Activated CD4-positive, alpha-beta memory T cell treated with anti-CD3 and anti-CD28 coated beads for 36 hours (primary cell): ENCODE data around the gene LYRM4. TPM values are rescaled to one million over a fixed set of nuclear protein-coding genes. Genes with fewer than 3 reads are reported as not detected.

Experiments
- CTCF ChIA-PET: fragments of 350-600 bp; sonication (Branson Sonifier 250); formaldehyde crosslinking; loops from one replicate; lab custom pipeline; 2021; ENCODE audit warnings: antibody characterized with exemption, inconsistent platforms; lab: Charles Lee
- POLR2A ChIA-PET: fragments of 350-600 bp; sonication (Branson Sonifier 250); formaldehyde crosslinking; loops from one replicate; lab custom pipeline; 2021; ENCODE audit warnings: antibody characterized with exemption; lab: Charles Lee
- DNase-seq: peaks from one replicate; pipeline ENCODE4 v3.0.0-alpha.2; 2020
- H3K27ac Mint-ChIP-seq: one replicate; pipeline ENCODE4 v1.8.0; 2021; ENCODE audit warnings: mixed read lengths
- H3K27me3 Mint-ChIP-seq: one replicate; pipeline ENCODE4 v1.8.0; 2021; ENCODE audit warnings: mixed read lengths
- H3K36me3 Mint-ChIP-seq: one replicate; pipeline ENCODE4 v1.8.0; 2021; ENCODE audit warnings: mixed read lengths
- H3K4me1 Mint-ChIP-seq: one replicate; pipeline ENCODE4 v1.8.0; 2021; ENCODE audit warnings: low read depth, mixed read lengths
- H3K4me3 Mint-ChIP-seq: one replicate; pipeline ENCODE4 v1.8.0; 2021; ENCODE audit warnings: mild to moderate bottlenecking, mixed read lengths
- H3K9me3 Mint-ChIP-seq: one replicate; pipeline ENCODE4 v1.8.0; 2021; ENCODE audit warnings: mixed read lengths
- intact Hi-C: fragments of 100-400 bp; cut with micrococcal nuclease; formaldehyde crosslinking; loops from one replicate; pipeline ENCODE4 v1.15.1; 2023
- total RNA-seq, 2 experiments: library from RNA; stranded (reverse); gene quantifications; one replicate each; pipeline ENCODE4 v1.2.3, GENCODE V29; 2021

The LYRM4 gene
- total RNA-seq, 2 experiments from 2014 or later, result 50.6 to 53.6 TPM

- no peak overlapping the region for H3K4me3 Mint-ChIP-seq
These were observed 144.3 kb downstream of the LYRM4 start for GRCh38 chr6:5116243-5116991.

GRCh38 chr6:5115168-5115567, 145.6 kb downstream of the LYRM4 start:
- no peaks in the 10 kb centered on the region for H3K36me3 Mint-ChIP-seq
- CTCF ChIA-PET, result no interaction called here
- intact Hi-C loops, result no loop called here
- no peaks in the 10 kb centered on the region for H3K27me3 Mint-ChIP-seq
- no peaks in the 10 kb centered on the region for H3K4me1 Mint-ChIP-seq
- DNase-seq, result no peak
- H3K27ac Mint-ChIP-seq, result no peak overlapping the region
- POLR2A ChIA-PET, result no interaction called here
- no peaks in the 10 kb centered on the region for H3K9me3 Mint-ChIP-seq
- no peak overlapping the region for H3K4me3 Mint-ChIP-seq

More at GRCh38 chr6:5116243-5116991, 144.3 kb downstream of the LYRM4 start:
- Mint-ChIP-seq H3K4me1 (no peaks in the 10 kb centered on the region), H3K36me3 (no peaks in the 10 kb centered on the region), H3K27ac (no peak overlapping the region), H3K9me3 (no peaks in the 10 kb centered on the region), H3K27me3 (no peaks in the 10 kb centered on the region)
- POLR2A ChIA-PET, result no interaction called here
- CTCF ChIA-PET, result interaction anchor here (0.7 kb wide), 1 partner anchor 334 kb away, joined by 4 read pairs; no protein-coding TSS in a partner anchor
- intact Hi-C loops, result no loop called here
- DNase-seq, result no peak

DNA sequence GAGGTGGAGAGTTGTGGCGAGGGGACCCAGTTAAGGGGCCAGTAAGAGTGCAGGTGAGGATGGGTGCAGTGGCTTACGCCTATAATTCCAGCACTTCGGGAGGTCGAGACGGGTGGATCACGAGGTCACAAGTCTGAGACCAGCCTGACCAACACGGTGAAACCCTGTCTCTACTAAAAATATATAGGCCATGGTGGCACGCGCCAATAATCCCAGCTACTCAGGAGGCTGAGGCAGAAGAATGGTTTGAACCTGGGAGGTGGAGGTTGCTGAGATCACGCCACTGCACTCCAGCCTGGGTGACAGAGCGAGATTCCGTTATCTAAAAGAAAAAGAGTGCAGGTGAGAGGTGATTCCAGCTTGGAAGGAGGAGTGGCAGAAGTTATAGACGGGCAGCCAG, 147.7 kb downstream of the LYRM4 start:
- ChIA-PET POLR2A (no interaction called here), CTCF (no interaction called here)
- no peaks in the 10 kb centered on the region for H3K9me3 Mint-ChIP-seq

GRCh38 chr6:5112066-5112799, 148.5 kb downstream of the LYRM4 start:
- no peak for DNase-seq
- ChIA-PET CTCF (no interaction called here), POLR2A (no interaction called here)
- no peaks in the 10 kb centered on the region for H3K4me1 Mint-ChIP-seq
- no peaks in the 10 kb centered on the region for H3K27me3 Mint-ChIP-seq
- H3K27ac Mint-ChIP-seq, result no peak overlapping the region
- no peak overlapping the region for H3K4me3 Mint-ChIP-seq
- H3K9me3 Mint-ChIP-seq, result no peaks in the 10 kb centered on the region
- intact Hi-C loops, result no loop called here
- H3K36me3 Mint-ChIP-seq, result no peaks in the 10 kb centered on the region

More for the DNA sequence above, 147.7 kb downstream of the LYRM4 start:
- DNase-seq, result no peak
- intact Hi-C loops, result no loop called here
- Mint-ChIP-seq H3K27ac (no peak overlapping the region), H3K36me3 (no peaks in the 10 kb centered on the region), H3K27me3 (no peaks in the 10 kb centered on the region), H3K4me1 (no peaks in the 10 kb centered on the region), H3K4me3 (no peak overlapping the region)

GRCh38 chr6:5111626-5112025, 149.1 kb downstream of the LYRM4 start:
- intact Hi-C loops, result no loop called here
- POLR2A ChIA-PET, result no interaction called here

DNA sequence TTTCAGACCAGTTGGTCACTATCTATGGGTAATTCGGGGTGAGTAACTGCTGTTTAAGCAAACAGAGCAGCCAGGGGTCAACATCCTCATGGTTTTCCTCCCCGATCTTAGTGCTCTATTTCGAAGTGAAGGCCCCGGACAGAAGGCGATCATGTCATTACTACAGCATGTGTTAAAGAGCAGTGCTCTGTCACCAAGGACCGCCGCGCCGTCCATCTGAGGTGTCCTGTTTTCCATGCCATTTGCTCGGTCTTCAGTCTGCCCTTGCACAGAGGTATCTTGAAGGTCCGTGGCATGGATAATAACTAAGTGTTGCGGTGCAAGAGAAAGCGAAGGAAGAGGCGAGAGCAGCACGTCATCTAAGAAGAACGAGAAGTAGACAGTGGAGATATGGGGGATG, 150.5 kb downstream of the LYRM4 start:
- DNase-seq, result no peak
- Mint-ChIP-seq H3K9me3 (no peaks in the 10 kb centered on the region), H3K4me1 (no peaks in the 10 kb centered on the region), H3K27me3 (no peaks in the 10 kb centered on the region), H3K36me3 (no peaks in the 10 kb centered on the region), H3K4me3 (no peak overlapping the region), H3K27ac (no peak overlapping the region)
- POLR2A ChIA-PET, result no interaction called here
- intact Hi-C loops, result no loop called here
- CTCF ChIA-PET, result no interaction called here

More at GRCh38 chr6:5111626-5112025, 149.1 kb downstream of the LYRM4 start:
- H3K36me3 Mint-ChIP-seq, result no peaks in the 10 kb centered on the region
- H3K4me3 Mint-ChIP-seq, result no peak overlapping the region
- H3K9me3 Mint-ChIP-seq, result no peaks in the 10 kb centered on the region
- H3K4me1 Mint-ChIP-seq, result no peaks in the 10 kb centered on the region
- no peak for DNase-seq
- CTCF ChIA-PET, result no interaction called here
- H3K27ac Mint-ChIP-seq, result no peak overlapping the region
- no peaks in the 10 kb centered on the region for H3K27me3 Mint-ChIP-seq

DNA sequence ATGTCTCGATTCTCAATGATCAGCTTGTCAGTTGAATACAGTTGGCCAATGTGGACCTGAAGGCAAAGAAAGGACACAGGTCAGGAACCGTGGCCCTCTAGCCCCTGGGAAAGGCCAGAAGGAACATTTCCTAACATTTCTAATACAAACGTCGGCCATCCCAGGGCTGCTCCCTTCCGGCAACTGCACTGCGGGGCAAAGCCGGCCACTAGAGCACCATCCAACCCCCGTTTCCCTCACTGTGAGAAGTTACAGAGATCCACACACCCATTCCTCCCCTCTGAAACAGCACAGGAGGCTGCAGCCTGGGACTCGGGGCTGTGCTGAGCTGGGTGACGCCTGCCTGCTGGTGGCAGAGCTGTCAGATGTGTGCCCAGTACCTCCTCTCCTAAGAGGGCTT, 151.3 kb downstream of the LYRM4 start:
- H3K4me1 Mint-ChIP-seq, result no peaks in the 10 kb centered on the region
- no peak for DNase-seq
- no peak overlapping the region for H3K4me3 Mint-ChIP-seq
- no peak overlapping the region for H3K27ac Mint-ChIP-seq
- ChIA-PET CTCF (no interaction called here), POLR2A (no interaction called here)
- H3K36me3 Mint-ChIP-seq, result no peaks in the 10 kb centered on the region
- no peaks in the 10 kb centered on the region for H3K27me3 Mint-ChIP-seq
- intact Hi-C loops, result no loop called here
- H3K9me3 Mint-ChIP-seq, result no peaks in the 10 kb centered on the region

- H3K27ac Mint-ChIP-seq, result no peak overlapping the region
- DNase-seq, result no peak
- intact Hi-C loops, result no loop called here
- ChIA-PET POLR2A (no interaction called here), CTCF (no interaction called here)
- H3K36me3 Mint-ChIP-seq, result no peaks in the 10 kb centered on the region
- H3K4me1 Mint-ChIP-seq, result no peaks in the 10 kb centered on the region
- H3K27me3 Mint-ChIP-seq, result no peaks in the 10 kb centered on the region
- no peaks in the 10 kb centered on the region for H3K9me3 Mint-ChIP-seq
- no peak overlapping the region for H3K4me3 Mint-ChIP-seq
These were observed 152.1 kb downstream of the LYRM4 start for GRCh38 chr6:5108536-5109150.

DNA sequence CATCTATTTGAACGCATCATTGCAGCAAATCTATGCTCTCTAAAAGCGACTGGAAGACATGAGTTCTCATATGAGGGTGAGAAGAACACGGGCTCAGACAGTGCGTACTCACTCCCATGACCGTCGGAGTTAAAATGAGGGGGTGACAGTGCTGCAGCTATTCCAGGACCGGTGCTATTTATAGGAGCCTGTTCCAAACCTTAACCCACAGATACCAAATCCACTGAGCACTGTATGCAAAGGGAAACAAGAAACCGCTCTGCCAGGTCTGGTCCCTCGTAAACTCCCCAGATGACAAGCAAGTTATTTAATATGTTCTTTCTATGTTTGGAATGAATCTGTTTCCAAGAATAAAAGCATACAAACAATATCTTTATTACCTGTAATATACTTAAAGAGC, 152.7 kb downstream of the LYRM4 start:
- no peaks in the 10 kb centered on the region for H3K9me3 Mint-ChIP-seq
- H3K4me1 Mint-ChIP-seq, result no peaks in the 10 kb centered on the region
- no peaks in the 10 kb centered on the region for H3K36me3 Mint-ChIP-seq
- DNase-seq, result no peak
- H3K4me3 Mint-ChIP-seq, result no peak overlapping the region
- POLR2A ChIA-PET, result no interaction called here
- intact Hi-C loops, result no loop called here
- H3K27me3 Mint-ChIP-seq, result no peaks in the 10 kb centered on the region
- H3K27ac Mint-ChIP-seq, result no peak overlapping the region
- CTCF ChIA-PET, result no interaction called here

GRCh38 chr6:5107341-5107740, 153.4 kb downstream of the LYRM4 start:
- intact Hi-C loops, result no loop called here
- DNase-seq, result no peak
- Mint-ChIP-seq H3K27ac (no peak overlapping the region), H3K4me3 (no peak overlapping the region), H3K27me3 (no peaks in the 10 kb centered on the region), H3K4me1 (no peaks in the 10 kb centered on the region), H3K9me3 (no peaks in the 10 kb centered on the region), H3K36me3 (no peaks in the 10 kb centered on the region)
- CTCF ChIA-PET, result no interaction called here
- POLR2A ChIA-PET, result no interaction called here

DNA sequence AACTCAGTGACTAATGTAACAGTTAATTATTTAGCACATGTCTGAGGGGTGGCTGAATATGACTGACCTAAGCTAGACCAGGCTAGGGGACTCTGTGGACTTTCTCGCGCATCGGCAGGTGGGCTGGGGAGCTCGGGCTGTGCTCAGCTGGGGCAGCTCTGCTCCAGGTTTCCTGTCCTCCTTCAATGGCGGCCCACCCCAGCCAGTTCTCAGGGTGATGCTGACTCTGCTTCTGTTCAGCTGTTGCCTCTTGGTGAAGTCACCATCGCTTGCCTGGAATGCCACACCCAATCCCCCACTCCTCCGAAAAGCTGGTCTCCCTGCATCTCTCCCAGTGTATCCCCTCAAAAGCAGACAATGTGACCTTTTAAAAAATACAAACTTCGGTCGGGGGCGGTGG, 155.6 kb downstream of the LYRM4 start:
- Mint-ChIP-seq H3K9me3 (no peaks in the 10 kb centered on the region), H3K27ac (no peak overlapping the region), H3K4me3 (no peak overlapping the region), H3K4me1 (no peaks in the 10 kb centered on the region), H3K27me3 (no peaks in the 10 kb centered on the region), H3K36me3 (no peaks in the 10 kb centered on the region)
- ChIA-PET POLR2A (no interaction called here), CTCF (no interaction called here)
- no peak for DNase-seq
- intact Hi-C loops, result no loop called here

GRCh38 chr6:5104667-5105066, 156.1 kb downstream of the LYRM4 start:
- intact Hi-C loops, result no loop called here
- POLR2A ChIA-PET, result no interaction called here
- no peak for DNase-seq
- Mint-ChIP-seq H3K4me3 (no peak overlapping the region), H3K4me1 (no peaks in the 10 kb centered on the region), H3K27me3 (no peaks in the 10 kb centered on the region), H3K9me3 (no peaks in the 10 kb centered on the region), H3K36me3 (no peaks in the 10 kb centered on the region), H3K27ac (no peak overlapping the region)
- CTCF ChIA-PET, result no interaction called here
